Measurements from ENCODE around the gene BHLHE23. TPM values are rescaled to one million over a fixed set of nuclear protein-coding genes. Genes with fewer than 3 reads are reported as not detected.

The BHLHE23 gene
- total RNA-seq, 2 donors from 2014 or later: not detected

GRCh38 chr20:62982124-62983075, 24.4 kb downstream of the BHLHE23 start:
- Histone ChIP-seq H3K4me1 (no peaks in the 10 kb centered on the region), H3K9ac (ENCODE audit: low read depth in 2 of 2, low read length in 2 of 2) (no peak overlapping the region), H3K4me3 (no peak overlapping the region), H3K27me3 (peaks cover 19% of the 10 kb centered on the region), H3K36me3 (no peaks in the 10 kb centered on the region), H3K27ac (no peak overlapping the region), H3K9me3 (no peaks in the 10 kb centered on the region)
- intact Hi-C loops (cut with DNase I): no loop called here
- TF ChIP-seq, protein P1, sequence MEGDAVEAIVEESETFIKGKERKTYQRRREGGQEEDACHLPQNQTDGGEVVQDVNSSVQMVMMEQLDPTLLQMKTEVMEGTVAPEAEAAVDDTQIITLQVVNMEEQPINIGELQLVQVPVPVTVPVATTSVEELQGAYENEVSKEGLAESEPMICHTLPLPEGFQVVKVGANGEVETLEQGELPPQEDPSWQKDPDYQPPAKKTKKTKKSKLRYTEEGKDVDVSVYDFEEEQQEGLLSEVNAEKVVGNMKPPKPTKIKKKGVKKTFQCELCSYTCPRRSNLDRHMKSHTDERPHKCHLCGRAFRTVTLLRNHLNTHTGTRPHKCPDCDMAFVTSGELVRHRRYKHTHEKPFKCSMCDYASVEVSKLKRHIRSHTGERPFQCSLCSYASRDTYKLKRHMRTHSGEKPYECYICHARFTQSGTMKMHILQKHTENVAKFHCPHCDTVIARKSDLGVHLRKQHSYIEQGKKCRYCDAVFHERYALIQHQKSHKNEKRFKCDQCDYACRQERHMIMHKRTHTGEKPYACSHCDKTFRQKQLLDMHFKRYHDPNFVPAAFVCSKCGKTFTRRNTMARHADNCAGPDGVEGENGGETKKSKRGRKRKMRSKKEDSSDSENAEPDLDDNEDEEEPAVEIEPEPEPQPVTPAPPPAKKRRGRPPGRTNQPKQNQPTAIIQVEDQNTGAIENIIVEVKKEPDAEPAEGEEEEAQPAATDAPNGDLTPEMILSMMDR (IDR thresholded peaks at IDR 0.05): no peak
- DNase-seq: no peak

DNA sequence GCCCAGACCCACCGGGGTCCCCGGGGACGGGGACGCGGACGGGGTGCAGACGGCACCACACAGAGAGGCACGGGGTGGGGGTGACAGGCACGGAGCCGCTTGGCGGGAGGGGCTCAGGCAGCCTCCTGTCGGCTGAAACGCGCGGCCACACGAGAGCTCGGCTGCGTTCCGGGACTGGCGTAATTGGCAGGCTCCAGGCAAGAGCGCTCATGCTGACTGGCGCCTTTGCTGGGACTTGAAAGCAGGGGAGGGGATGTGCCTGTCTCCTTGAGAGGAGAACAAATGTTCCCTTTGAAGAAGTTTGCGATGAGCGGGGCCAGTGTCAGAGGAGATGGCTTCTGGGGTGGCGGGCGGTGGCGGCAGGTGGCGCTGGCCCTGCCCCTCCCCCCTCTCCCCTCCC, 25.8 kb downstream of the BHLHE23 start:
- Histone ChIP-seq H3K4me1 (no peaks in the 10 kb centered on the region), H3K9me3 (no peaks in the 10 kb centered on the region), H3K9ac (ENCODE audit: low read depth in 2 of 2, low read length in 2 of 2) (no peak overlapping the region), H3K4me3 (no peak overlapping the region), H3K36me3 (no peaks in the 10 kb centered on the region), H3K27ac (no peak overlapping the region), H3K27me3 (peaks cover 26% of the 10 kb centered on the region)
- TF ChIP-seq, protein P1 (IDR thresholded peaks at IDR 0.05): no peak
- intact Hi-C loops (cut with DNase I): no loop called here
- DNase-seq: no peak

DNA sequence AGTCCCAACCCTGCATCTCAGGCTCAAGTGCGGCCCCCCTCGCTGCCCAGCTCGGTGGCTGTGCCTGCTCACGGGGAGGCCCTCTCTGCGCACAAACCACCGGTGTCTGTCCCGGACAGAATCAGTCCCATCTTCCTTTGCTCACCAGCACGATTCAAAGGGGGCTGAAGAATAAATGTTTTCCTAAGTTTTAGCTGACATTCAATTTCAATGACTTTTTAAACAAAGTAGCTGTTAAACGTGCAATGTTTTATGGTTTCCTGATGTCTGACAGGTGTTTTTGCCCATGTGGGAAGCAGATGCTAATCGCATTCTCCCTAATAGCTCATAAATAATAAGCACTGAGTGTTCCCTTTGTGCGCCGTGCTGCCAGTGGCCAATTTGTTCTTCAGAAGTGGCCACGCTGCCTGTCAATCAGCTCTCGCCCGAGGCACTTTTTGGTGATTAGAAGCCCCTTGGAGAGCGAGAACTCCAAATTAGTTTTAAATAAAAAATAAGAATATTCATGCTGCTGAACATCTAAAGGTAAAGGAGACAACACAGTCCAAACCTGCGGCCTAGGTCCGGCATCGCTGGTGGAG, 26.3 kb downstream of the BHLHE23 start:
- Histone ChIP-seq H3K27me3 (peaks cover 26% of the 10 kb centered on the region), H3K4me1 (no peaks in the 10 kb centered on the region), H3K4me3 (no peak overlapping the region), H3K36me3 (no peaks in the 10 kb centered on the region), H3K9me3 (no peaks in the 10 kb centered on the region), H3K27ac (no peak overlapping the region), H3K9ac (ENCODE audit: low read depth in 2 of 2, low read length in 2 of 2) (no peak overlapping the region)
- intact Hi-C loops (cut with DNase I): no loop called here
- TF ChIP-seq, protein P1 (IDR thresholded peaks at IDR 0.05): no peak
- no peak for DNase-seq

DNA sequence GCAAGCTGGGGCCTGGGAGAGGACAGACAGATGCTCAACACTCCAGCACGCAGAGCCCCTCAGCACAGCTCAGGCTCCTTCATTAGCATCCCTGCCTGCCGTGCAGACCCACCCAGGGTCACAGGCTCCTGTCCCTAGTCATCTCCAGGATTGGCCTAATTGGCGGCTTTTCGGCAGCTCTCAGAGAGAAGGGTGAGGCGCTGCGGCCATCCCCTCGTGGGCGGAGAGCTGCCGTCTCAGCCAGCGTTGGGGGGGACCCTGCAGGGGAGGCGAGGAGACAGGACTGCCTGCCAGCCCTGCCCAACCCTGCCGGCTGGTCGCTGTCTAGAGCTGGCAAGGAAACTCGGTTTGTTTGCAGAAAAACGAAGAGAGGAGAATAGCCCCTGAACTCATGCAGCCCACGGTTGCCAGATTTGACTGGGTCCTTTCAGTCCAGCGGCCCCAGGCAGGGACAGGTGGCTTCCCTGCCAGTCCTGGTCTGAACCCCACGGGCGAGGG, 26.8 kb downstream of the BHLHE23 start:
- no peaks in the 10 kb centered on the region for H3K36me3 ChIP-seq
- intact Hi-C loops (cut with DNase I): no loop called here
- no peaks in the 10 kb centered on the region for H3K4me1 ChIP-seq
- no peak overlapping the region for H3K9ac ChIP-seq (ENCODE audit: low read depth in 2 of 2, low read length in 2 of 2)
- TF ChIP-seq, protein P1 (IDR thresholded peaks at IDR 0.05): no peak
- peaks cover 29% of the 10 kb centered on the region for H3K27me3 ChIP-seq
- no peaks in the 10 kb centered on the region for H3K9me3 ChIP-seq
- no peak overlapping the region for H3K27ac ChIP-seq
- no peak overlapping the region for H3K4me3 ChIP-seq
- DNase-seq: no peak

- no peak overlapping the region for H3K9ac ChIP-seq (ENCODE audit: low read depth in 2 of 2, low read length in 2 of 2)
- H3K27ac ChIP-seq: no peak overlapping the region
- H3K4me1 ChIP-seq: no peaks in the 10 kb centered on the region
- intact Hi-C loops (cut with DNase I): no loop called here
- H3K9me3 ChIP-seq: no peaks in the 10 kb centered on the region
- TF ChIP-seq, protein P1 (IDR thresholded peaks at IDR 0.05): no peak
- DNase-seq: no peak
- H3K4me3 ChIP-seq: no peak overlapping the region
- H3K36me3 ChIP-seq: no peaks in the 10 kb centered on the region
- H3K27me3 ChIP-seq: peaks cover 35% of the 10 kb centered on the region
Measured at GRCh38 chr20:62979310-62979709, 27.5 kb downstream of the BHLHE23 start.
